Measurements from ENCODE around the gene NAV3. TPM values are rescaled to one million over a fixed set of nuclear protein-coding genes. Genes with fewer than 3 reads are reported as not detected.

Gene NAV3
- polyA plus RNA-seq, 1 of the 3 experiments (the other 2 are of a cell fraction), result 10.5 TPM

DNA sequence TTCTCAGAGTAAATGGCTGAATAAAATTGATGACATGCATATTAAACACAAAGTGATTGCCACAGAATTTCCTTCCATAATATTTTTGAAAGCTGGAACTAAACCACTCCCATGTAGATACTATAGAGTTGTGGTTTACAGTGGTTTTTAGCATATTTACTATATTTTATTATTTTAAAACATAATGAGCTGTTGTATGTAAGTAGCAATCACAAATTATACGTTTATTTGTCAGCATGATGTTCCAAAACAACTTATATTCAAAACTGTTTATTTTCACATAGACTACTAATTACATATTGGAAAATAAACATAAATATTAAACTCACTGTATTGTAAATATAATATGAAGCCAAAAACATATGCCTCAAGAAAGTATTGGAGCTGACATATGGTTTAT lies 77.2 kb downstream of the NAV3 start:
- H3K36me3 ChIP-seq (replicated peaks in 1 of 2; ENCODE audit: control insufficient read depth in 1 of 2, insufficient read depth in 2 of 2, low read length in 1 of 2), result no peaks in the 10 kb centered on the region
- H4K20me1 ChIP-seq (ENCODE audit: insufficient read depth), result no peaks in the 10 kb centered on the region
- H3K9me2 ChIP-seq, result 0 out of 2 replicates have a peak, but pooled peaks cover 3% of the 10 kb centered on the region
- ChIA-PET CTCF (interaction anchor here (1.5 kb wide), 1 partner anchor 18 kb away, joined by 8 read pairs; no protein-coding TSS in a partner anchor), POLR2A (no interaction called here)
- H3K4me3 ChIP-seq (ENCODE audit: low read depth in 2 of 2, low read length in 1 of 2), result no peak overlapping the region
- 42% methylated on average over 1 of the region's 1 CpG for WGBS (ENCODE audit: low lambda C conversion rate)
- no peak overlapping the region for H2AFZ ChIP-seq (ENCODE audit: low read depth)
- H3K27ac ChIP-seq (ENCODE audit: low read depth in 2 of 2, low read length in 1 of 2), result no peak overlapping the region
- H3K9me3 ChIP-seq, result 0 out of 2 replicates have a peak, but pooled peaks cover 5% of the 10 kb centered on the region
- no peaks in the 10 kb centered on the region for H3K79me2 ChIP-seq (ENCODE audit: insufficient read depth)
- no peaks in the 10 kb centered on the region for H3F3A ChIP-seq (replicated peaks; ENCODE audit: insufficient read depth)
- H3K4me1 ChIP-seq (ENCODE audit: control insufficient read depth in 1 of 2, insufficient read depth in 2 of 2, low read depth in 1 of 2, low read length in 1 of 2), result no peaks in the 10 kb centered on the region
- no peak overlapping the region for H3K4me2 ChIP-seq
- no peak for DNase-seq
- TF ChIP-seq ELF1 (IDR thresholded peaks at IDR 0.05), result no peak
- no peak for TF ChIP-seq TCF12 (IDR thresholded peaks at IDR 0.05)
- no peak for TF ChIP-seq MXI1 (IDR thresholded peaks at IDR 0.05; ENCODE audit: low read depth, low read length)
- TF ChIP-seq FOXM1 (IDR thresholded peaks at IDR 0.05; ENCODE audit: low read depth), result no peak
- no peak for TF ChIP-seq SIN3A (IDR thresholded peaks at IDR 0.05; ENCODE audit: borderline replicate concordance, low read depth, low read length)
- no peak for TF ChIP-seq POLR2AphosphoS5 (IDR thresholded peaks at IDR 0.05; ENCODE audit: low read depth, low read length)
- TF ChIP-seq JUND (IDR thresholded peaks at IDR 0.05), result no peak
- TF ChIP-seq SMC3 (IDR thresholded peaks at IDR 0.05; ENCODE audit: low read depth, low read length), result no peak
- TF ChIP-seq YY1 (IDR thresholded peaks at IDR 0.05; ENCODE audit: low read depth), result no peak
- TF ChIP-seq, protein P1, sequence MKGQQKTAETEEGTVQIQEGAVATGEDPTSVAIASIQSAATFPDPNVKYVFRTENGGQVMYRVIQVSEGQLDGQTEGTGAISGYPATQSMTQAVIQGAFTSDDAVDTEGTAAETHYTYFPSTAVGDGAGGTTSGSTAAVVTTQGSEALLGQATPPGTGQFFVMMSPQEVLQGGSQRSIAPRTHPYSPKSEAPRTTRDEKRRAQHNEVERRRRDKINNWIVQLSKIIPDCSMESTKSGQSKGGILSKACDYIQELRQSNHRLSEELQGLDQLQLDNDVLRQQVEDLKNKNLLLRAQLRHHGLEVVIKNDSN (IDR thresholded peaks at IDR 0.05; ENCODE audit: borderline replicate concordance, low read depth), result no peak
- no peaks in the 10 kb centered on the region for H3K27me3 ChIP-seq (ENCODE audit: insufficient read depth)
- H3K9ac ChIP-seq, result no peak overlapping the region

GRCh38 chr12:77914081-77914488 lies 83.4 kb downstream of the NAV3 start:
- Histone ChIP-seq H3K9ac (no peak overlapping the region), H3K4me2 (no peak overlapping the region), H3K27ac (ENCODE audit: low read depth in 2 of 2, low read length in 1 of 2) (no peak overlapping the region), H3K36me3 (replicated peaks in 1 of 2; ENCODE audit: control insufficient read depth in 1 of 2, insufficient read depth in 2 of 2, low read length in 1 of 2) (no peaks in the 10 kb centered on the region), H3K9me2 (no peaks in the 10 kb centered on the region), H2AFZ (ENCODE audit: low read depth) (no peak overlapping the region), H3K4me1 (ENCODE audit: control insufficient read depth in 1 of 2, insufficient read depth in 2 of 2, low read depth in 1 of 2, low read length in 1 of 2) (peaks cover 0 to 6% of the 10 kb centered on the region in 2 experiments; a peak in 2 of 4 replicates), H3K79me2 (ENCODE audit: insufficient read depth) (no peaks in the 10 kb centered on the region), H3K9me3 (0 out of 2 replicates have a peak, but pooled peaks cover 5% of the 10 kb centered on the region), H3K27me3 (ENCODE audit: insufficient read depth) (no peaks in the 10 kb centered on the region), H4K20me1 (ENCODE audit: insufficient read depth) (no peaks in the 10 kb centered on the region), H3K4me3 (ENCODE audit: low read depth in 2 of 2, low read length in 1 of 2) (no peak overlapping the region), H3F3A (replicated peaks; ENCODE audit: insufficient read depth) (peaks cover 5% of the 10 kb centered on the region)
- POLR2A ChIA-PET, result no interaction called here
- DNase-seq, result no peak
- CTCF ChIA-PET, result interaction anchor here (3.2 kb wide), 1 partner anchor 12 kb away, joined by 15 read pairs; no protein-coding TSS in a partner anchor
- 14% methylated on average over 2 of the region's 2 CpGs for WGBS (ENCODE audit: low lambda C conversion rate)
- TF ChIP-seq, protein P2, sequence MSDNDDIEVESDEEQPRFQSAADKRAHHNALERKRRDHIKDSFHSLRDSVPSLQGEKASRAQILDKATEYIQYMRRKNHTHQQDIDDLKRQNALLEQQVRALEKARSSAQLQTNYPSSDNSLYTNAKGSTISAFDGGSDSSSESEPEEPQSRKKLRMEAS (IDR thresholded peaks at IDR 0.05; ENCODE audit: low read depth), result no peak
- TF ChIP-seq MXI1 (IDR thresholded peaks at IDR 0.05; ENCODE audit: low read depth, low read length) (no peak), PBX3 (IDR thresholded peaks at IDR 0.05) (peak; percentile 73), REST (IDR thresholded peaks at IDR 0.05; ENCODE audit: low read depth, low read length) (no peak), MEF2A (IDR thresholded peaks at IDR 0.05; ENCODE audit: borderline replicate concordance, low read depth) (no peak), FOXJ3 (CRISPR knock-in tag; IDR thresholded peaks at IDR 0.05) (no peak), TCF12 (IDR thresholded peaks at IDR 0.05) (peak; percentile 69), SIN3A (IDR thresholded peaks at IDR 0.05; ENCODE audit: borderline replicate concordance, low read depth, low read length) (no peak), CTCF (IDR thresholded peaks at IDR 0.05) (peak; percentile 29; the same call in 1 of the 2 replicates), NFIC (IDR thresholded peaks at IDR 0.05; ENCODE audit: borderline replicate concordance) (peak; percentile 71), TEAD4 (IDR thresholded peaks at IDR 0.05; ENCODE audit: borderline replicate concordance, insufficient read depth) (no peak), RXRA (IDR thresholded peaks at IDR 0.05; ENCODE audit: borderline replicate concordance, low read depth) (no peak)
- TF ChIP-seq, protein P3, sequence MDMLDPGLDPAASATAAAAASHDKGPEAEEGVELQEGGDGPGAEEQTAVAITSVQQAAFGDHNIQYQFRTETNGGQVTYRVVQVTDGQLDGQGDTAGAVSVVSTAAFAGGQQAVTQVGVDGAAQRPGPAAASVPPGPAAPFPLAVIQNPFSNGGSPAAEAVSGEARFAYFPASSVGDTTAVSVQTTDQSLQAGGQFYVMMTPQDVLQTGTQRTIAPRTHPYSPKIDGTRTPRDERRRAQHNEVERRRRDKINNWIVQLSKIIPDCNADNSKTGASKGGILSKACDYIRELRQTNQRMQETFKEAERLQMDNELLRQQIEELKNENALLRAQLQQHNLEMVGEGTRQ (IDR thresholded peaks at IDR 0.05; ENCODE audit: borderline replicate concordance, low read depth, low read length), result no peak
